ENCODE measurements around the gene FASN.

DNA sequence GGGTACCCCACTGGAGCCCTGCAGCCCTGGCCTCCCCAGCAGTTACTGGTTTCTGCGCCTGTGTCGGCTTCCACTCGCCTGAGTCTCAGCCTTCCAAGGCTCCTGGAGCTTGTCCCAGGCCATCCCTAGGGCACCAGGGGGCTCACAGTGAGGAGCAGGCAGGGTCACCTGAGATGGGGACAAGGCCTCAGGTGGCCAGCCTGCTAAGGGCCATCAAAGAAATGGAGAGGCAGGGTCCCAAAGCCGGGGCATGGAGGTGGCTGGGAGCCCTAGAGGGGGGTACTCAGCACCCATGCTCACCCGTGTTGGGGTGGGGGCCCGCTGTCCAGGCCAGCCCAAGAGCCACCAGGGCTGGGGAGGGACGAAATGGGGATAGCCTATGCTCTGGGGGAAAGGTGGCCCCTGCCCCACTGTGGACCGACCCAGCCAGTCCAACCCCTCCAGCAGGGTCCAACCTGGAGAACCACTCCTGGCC is 1.3 kb downstream of the FASN start:
- TF ChIP-seq, protein P1, sequence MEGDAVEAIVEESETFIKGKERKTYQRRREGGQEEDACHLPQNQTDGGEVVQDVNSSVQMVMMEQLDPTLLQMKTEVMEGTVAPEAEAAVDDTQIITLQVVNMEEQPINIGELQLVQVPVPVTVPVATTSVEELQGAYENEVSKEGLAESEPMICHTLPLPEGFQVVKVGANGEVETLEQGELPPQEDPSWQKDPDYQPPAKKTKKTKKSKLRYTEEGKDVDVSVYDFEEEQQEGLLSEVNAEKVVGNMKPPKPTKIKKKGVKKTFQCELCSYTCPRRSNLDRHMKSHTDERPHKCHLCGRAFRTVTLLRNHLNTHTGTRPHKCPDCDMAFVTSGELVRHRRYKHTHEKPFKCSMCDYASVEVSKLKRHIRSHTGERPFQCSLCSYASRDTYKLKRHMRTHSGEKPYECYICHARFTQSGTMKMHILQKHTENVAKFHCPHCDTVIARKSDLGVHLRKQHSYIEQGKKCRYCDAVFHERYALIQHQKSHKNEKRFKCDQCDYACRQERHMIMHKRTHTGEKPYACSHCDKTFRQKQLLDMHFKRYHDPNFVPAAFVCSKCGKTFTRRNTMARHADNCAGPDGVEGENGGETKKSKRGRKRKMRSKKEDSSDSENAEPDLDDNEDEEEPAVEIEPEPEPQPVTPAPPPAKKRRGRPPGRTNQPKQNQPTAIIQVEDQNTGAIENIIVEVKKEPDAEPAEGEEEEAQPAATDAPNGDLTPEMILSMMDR (conservative IDR thresholded peaks at IDR 0.05 in 1 of 2, IDR thresholded peaks at IDR 0.05 in 1 of 2; ENCODE audit: low read depth in 1 of 2, low read length in 2 of 2), result no peak
- no peak for TF ChIP-seq EZH2 (IDR thresholded peaks at IDR 0.05; ENCODE audit: low read length, missing control alignments)
